Naive thymus-derived CD4-positive, alpha-beta T cell (primary cell): Measurements from ENCODE around the gene KIF26B. TPM values are rescaled to one million over a fixed set of nuclear protein-coding genes. Genes with fewer than 3 reads are reported as not detected.

ENCODE experiments used
- ATAC-seq: fragments of 150-1000 bp; cut with Tn5 transposase; 2 replicates; pipeline ENCODE4 v1.10.0; 2021; ENCODE audit warnings: mild to moderate bottlenecking, moderate library complexity
- CTCF ChIA-PET: fragments of 350-600 bp; sonication (Branson Sonifier 250); formaldehyde crosslinking; loops from one replicate; lab custom pipeline; 2021; ENCODE audit warnings: antibody characterized with exemption; lab: Charles Lee
- POLR2A ChIA-PET: fragments of 350-600 bp; sonication (Branson Sonifier 250); formaldehyde crosslinking; loops from one replicate; lab custom pipeline; 2021; ENCODE audit warnings: antibody characterized with exemption, inconsistent platforms; lab: Charles Lee
- DNase-seq, 9 donors: peaks; one replicate each; pipeline versions ENCODE4 v3.0.0 to v3.0.0-alpha.2; 2020 to 2022; ENCODE audit warnings: mixed read lengths in 1 of 9
- H3K27ac ChIP-seq: one replicate; pipeline ENCODE4 v1.7.0; 2013; ENCODE audit warnings: mild to moderate bottlenecking, low read depth, low read length, moderate library complexity
- H3K27me3 ChIP-seq, 2 donors: one replicate each; pipeline ENCODE4 v1.7.0; 2013; ENCODE audit warnings: low read length in 2 of 2, mild to moderate bottlenecking in 2 of 2, moderate library complexity in 2 of 2; ENCODE audit not compliant: control insufficient read depth in 2 of 2, insufficient read depth in 2 of 2
- H3K36me3 ChIP-seq, 3 experiments: 1 replicate in 2 of 3; 2 replicates in 1 of 3; pipeline ENCODE4 v1.7.0; 2013; ENCODE audit warnings: low read length in 3 of 3, mild to moderate bottlenecking in 3 of 3, moderate library complexity in 1 of 3; ENCODE audit not compliant: insufficient read depth in 3 of 3, control insufficient read depth in 2 of 3
- H3K4me1 ChIP-seq, 2 donors: one replicate each; pipeline ENCODE4 v1.7.0; 2013; ENCODE audit warnings: low read length in 2 of 2, mild to moderate bottlenecking in 2 of 2, moderate library complexity in 1 of 2; ENCODE audit not compliant: control insufficient read depth in 2 of 2, insufficient read depth in 2 of 2
- H3K4me3 ChIP-seq: 2 replicates; pipeline ENCODE4 v1.7.0; 2013; ENCODE audit warnings: mild to moderate bottlenecking, low read length
- H3K9me3 ChIP-seq, 3 experiments: 1 replicate in 2 of 3; 2 replicates in 1 of 3; pipeline ENCODE4 v1.7.0; 2013; ENCODE audit warnings: low read length in 3 of 3; ENCODE audit not compliant: control insufficient read depth in 2 of 3
- H3K27ac Mint-ChIP-seq, 9 donors: one replicate each; pipeline ENCODE4 v1.8.0; 2020 to 2022; ENCODE audit warnings: mixed read lengths in 9 of 9, mild to moderate bottlenecking in 8 of 9, moderate library complexity in 5 of 9, inconsistent platforms in 2 of 9
- H3K27me3 Mint-ChIP-seq, 5 donors: one replicate each; pipeline ENCODE4 v1.8.0; 2021 to 2022; ENCODE audit warnings: mixed read lengths in 5 of 5, mild to moderate bottlenecking in 1 of 5
- H3K36me3 Mint-ChIP-seq, 5 donors: one replicate each; pipeline ENCODE4 v1.8.0; 2020 to 2022; ENCODE audit warnings: mixed read lengths in 5 of 5, mild to moderate bottlenecking in 3 of 5, inconsistent platforms in 1 of 5
- H3K4me1 Mint-ChIP-seq, 7 donors: one replicate each; pipeline ENCODE4 v1.8.0; 2020 to 2022; ENCODE audit warnings: mixed read lengths in 7 of 7, mild to moderate bottlenecking in 3 of 7, inconsistent platforms in 1 of 7
- H3K4me3 Mint-ChIP-seq, 10 donors: one replicate each; pipeline ENCODE4 v1.8.0; 2020 to 2022; ENCODE audit warnings: mild to moderate bottlenecking in 10 of 10, mixed read lengths in 10 of 10, moderate library complexity in 6 of 10, inconsistent platforms in 2 of 10
- H3K9me3 Mint-ChIP-seq, 11 donors: one replicate each; pipeline ENCODE4 v1.8.0; 2020 to 2022; ENCODE audit warnings: mixed read lengths in 11 of 11, mild to moderate bottlenecking in 4 of 11, inconsistent platforms in 1 of 11, moderate library complexity in 1 of 11
- intact Hi-C, 2 donors: fragments of 100-400 bp; cut with micrococcal nuclease; formaldehyde crosslinking; loops; one replicate each; pipeline ENCODE4 v1.15.1; 2023
- polyA plus RNA-seq, 2 donors: library from polyadenylated mRNA; unstranded; fragments of 300-500 nt; fragmentation: Illumina TruSeq; gene quantifications; one replicate each; pipeline ENCODE4 v1.2.3, GENCODE V29; 2021
- total RNA-seq, 6 experiments: library from RNA in 5 of 6; stranded (reverse) in 5 of 6; gene quantifications; 1 replicate in 5 of 6; 2 replicates in 1 of 6; pipeline ENCODE4 v1.2.3 and lab custom pipeline; 2021 to 2026

The KIF26B gene
- total and polyA plus RNA-seq, 7 experiments from 2014 or later: 0.06 to 0.24 (median 0.21) TPM; not detected in 4

DNA sequence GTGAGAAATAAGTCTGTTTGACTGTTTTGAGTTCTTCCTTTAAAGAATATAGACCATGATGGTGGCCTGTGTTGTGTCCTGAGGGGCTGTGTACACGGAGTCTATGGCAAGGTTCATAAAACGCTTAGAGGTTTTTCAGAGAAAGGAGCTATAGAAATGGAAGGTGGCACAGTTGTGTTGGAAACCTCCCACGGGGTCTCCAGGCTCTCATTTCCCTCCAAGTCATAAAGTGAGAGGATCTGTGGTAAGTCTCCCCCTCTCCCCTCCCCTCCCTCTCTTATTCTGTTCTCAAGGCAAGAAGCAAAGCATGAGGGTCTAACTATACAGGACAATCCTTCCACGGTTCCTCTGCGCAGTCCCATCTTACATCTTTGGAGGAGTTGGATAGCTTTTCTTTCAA lies 139.2 kb downstream of the KIF26B start:
- no peak for ATAC-seq
- H3K4me1 ChIP-seq: no peaks in the 10 kb centered on the region
- H3K4me3 ChIP-seq: no peak overlapping the region
- H3K36me3 ChIP-seq: no peaks in the 10 kb centered on the region
- Mint-ChIP-seq H3K4me3 (no peak overlapping the region), H3K36me3 (no peaks in the 10 kb centered on the region), H3K4me1 (peaks cover 0 to 2% (median 0%) of the 10 kb centered on the region in 7 donors), H3K27me3 (peaks cover 0 to 32% (median 11%) of the 10 kb centered on the region in 5 donors), H3K27ac (no peak overlapping the region), H3K9me3 (peaks cover 0 to 2% (median 0%) of the 10 kb centered on the region in 11 donors)
- no peak overlapping the region for H3K27ac ChIP-seq
- H3K27me3 ChIP-seq: no peaks in the 10 kb centered on the region
- H3K9me3 ChIP-seq: no peaks in the 10 kb centered on the region
- POLR2A ChIA-PET: no interaction called here
- DNase-seq: no peak
- intact Hi-C loops: no loop called here
- CTCF ChIA-PET: no interaction called here

DNA sequence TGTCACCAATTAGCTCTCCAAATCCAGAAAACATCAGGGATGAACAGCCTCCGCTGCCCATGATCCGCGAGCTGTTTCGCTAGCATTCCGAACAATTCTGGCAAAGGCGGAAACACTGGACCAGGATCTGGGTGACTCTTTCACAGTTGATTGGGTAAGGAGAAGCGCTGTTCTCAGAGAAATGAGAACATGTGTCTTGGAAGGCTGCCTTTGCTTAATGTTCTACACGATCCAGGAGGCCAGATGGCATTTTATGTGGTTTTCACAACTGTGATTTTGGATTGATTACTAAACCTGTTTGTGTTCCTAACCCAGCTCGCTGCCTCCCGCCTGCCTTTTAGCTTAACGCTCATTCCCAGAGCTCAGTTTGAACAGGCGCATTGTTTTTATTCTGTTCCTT lies 144.0 kb downstream of the KIF26B start:
- ChIA-PET CTCF (no interaction called here), POLR2A (no interaction called here)
- H3K4me1 ChIP-seq: no peaks in the 10 kb centered on the region
- no peaks in the 10 kb centered on the region for H3K9me3 Mint-ChIP-seq
- H3K27ac ChIP-seq: no peak overlapping the region
- no peaks in the 10 kb centered on the region for H3K9me3 ChIP-seq
- intact Hi-C loops: no loop called here
- no peaks in the 10 kb centered on the region for H3K27me3 ChIP-seq
- H3K4me3 Mint-ChIP-seq: no peak overlapping the region
- H3K36me3 ChIP-seq: no peaks in the 10 kb centered on the region
- no peak for ATAC-seq
- no peak overlapping the region for H3K4me3 ChIP-seq
- H3K36me3 Mint-ChIP-seq: no peaks in the 10 kb centered on the region
- DNase-seq: no peak
- H3K27ac Mint-ChIP-seq: no peak overlapping the region
- no peaks in the 10 kb centered on the region for H3K4me1 Mint-ChIP-seq
- peaks cover 0 to 24% (median 10%) of the 10 kb centered on the region in 5 donors for H3K27me3 Mint-ChIP-seq

DNA sequence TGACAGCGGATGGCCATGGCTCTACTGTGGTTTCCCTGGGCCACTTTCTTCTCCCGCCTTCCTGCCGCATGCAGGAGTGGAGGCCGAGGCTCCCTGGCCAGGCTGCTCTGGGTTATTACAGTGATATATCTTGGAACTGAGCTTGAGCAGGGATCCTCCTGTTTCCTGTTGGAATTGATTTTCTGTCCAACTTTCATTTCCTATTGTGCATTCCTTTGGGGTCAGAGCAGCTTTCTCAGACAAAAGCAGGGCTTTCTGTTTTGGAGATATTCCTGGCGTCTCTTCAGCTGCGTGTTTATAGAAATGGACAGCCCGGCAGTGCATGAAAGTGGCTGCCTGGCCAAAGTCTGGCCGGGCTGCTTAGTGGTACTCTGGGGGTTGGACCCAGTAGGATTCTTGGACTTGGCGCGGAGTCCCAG lies 146.4 kb downstream of the KIF26B start:
- peaks cover 0 to 1% (median 0%) of the 10 kb centered on the region in 11 donors for H3K9me3 Mint-ChIP-seq
- POLR2A ChIA-PET: no interaction called here
- Histone ChIP-seq H3K27me3 (no peaks in the 10 kb centered on the region), H3K4me1 (no peaks in the 10 kb centered on the region), H3K27ac (no peak overlapping the region), H3K9me3 (no peaks in the 10 kb centered on the region), H3K36me3 (no peaks in the 10 kb centered on the region), H3K4me3 (no peak overlapping the region)
- H3K36me3 Mint-ChIP-seq: no peaks in the 10 kb centered on the region
- CTCF ChIA-PET: no interaction called here
- intact Hi-C loops: no loop called here
- no peaks in the 10 kb centered on the region for H3K4me1 Mint-ChIP-seq
- H3K4me3 Mint-ChIP-seq: no peak overlapping the region
- DNase-seq (no peak), ATAC-seq (no peak)
- peaks cover 0 to 26% (median 10%) of the 10 kb centered on the region in 5 donors for H3K27me3 Mint-ChIP-seq
- H3K27ac Mint-ChIP-seq: no peak overlapping the region

DNA sequence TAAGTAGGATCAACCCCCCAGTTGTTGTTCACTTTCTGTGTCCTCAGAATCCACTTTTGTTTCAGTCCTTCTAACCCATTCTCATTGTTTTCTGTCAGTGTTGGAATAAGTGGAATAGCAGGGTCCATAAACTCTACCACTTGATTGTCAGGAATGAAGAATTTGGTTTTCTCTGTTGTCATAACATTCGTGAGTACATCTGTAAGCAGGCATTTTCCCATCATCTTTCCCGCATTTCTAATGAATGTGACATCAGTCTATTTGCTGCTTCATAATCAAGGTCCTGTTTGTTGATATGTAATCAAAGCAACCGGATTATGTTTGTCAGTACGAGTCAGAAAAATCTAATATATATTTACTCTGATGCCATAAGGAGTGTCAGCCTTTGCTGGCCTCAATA lies 147.1 kb downstream of the KIF26B start:
- Mint-ChIP-seq H3K36me3 (no peaks in the 10 kb centered on the region), H3K4me3 (no peak overlapping the region), H3K27ac (no peak overlapping the region), H3K9me3 (peaks cover 0 to 1% (median 0%) of the 10 kb centered on the region in 11 donors), H3K27me3 (peaks cover 0 to 21% (median 6%) of the 10 kb centered on the region in 5 donors), H3K4me1 (no peaks in the 10 kb centered on the region)
- Histone ChIP-seq H3K27me3 (no peaks in the 10 kb centered on the region), H3K27ac (no peak overlapping the region), H3K9me3 (no peaks in the 10 kb centered on the region), H3K36me3 (no peaks in the 10 kb centered on the region), H3K4me3 (no peak overlapping the region), H3K4me1 (no peaks in the 10 kb centered on the region)
- CTCF ChIA-PET: no interaction called here
- intact Hi-C loops: no loop called here
- ATAC-seq (no peak), DNase-seq (no peak)
- POLR2A ChIA-PET: no interaction called here

DNA sequence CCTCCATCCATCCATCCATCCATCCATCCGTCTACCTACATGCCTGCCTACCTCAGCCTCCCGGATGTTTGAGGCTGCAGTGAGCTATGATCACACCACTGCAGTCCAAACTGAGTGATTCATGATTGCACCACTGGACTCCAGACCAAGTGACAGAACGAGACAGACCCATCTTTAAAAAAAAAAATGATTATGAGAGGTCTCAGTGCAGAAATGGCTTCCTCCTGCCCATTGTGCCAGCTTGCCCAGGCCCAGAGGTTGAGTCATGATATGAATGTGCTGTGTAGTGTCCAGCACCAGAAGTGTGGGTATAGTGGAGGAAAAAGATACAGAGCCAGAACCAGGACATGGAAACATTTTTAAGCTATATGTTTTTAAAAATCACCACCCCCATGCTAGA lies 149.9 kb downstream of the KIF26B start:
- Mint-ChIP-seq H3K27me3 (peaks cover 0 to 19% (median 3%) of the 10 kb centered on the region in 5 donors), H3K4me1 (no peaks in the 10 kb centered on the region), H3K36me3 (no peaks in the 10 kb centered on the region), H3K4me3 (no peak overlapping the region), H3K9me3 (peaks cover 0 to 1% (median 0%) of the 10 kb centered on the region in 11 donors), H3K27ac (no peak overlapping the region)
- H3K27me3 ChIP-seq: no peaks in the 10 kb centered on the region
- no peaks in the 10 kb centered on the region for H3K9me3 ChIP-seq
- H3K27ac ChIP-seq: no peak overlapping the region
- CTCF ChIA-PET: no interaction called here
- intact Hi-C loops: no loop called here
- no peak for ATAC-seq
- POLR2A ChIA-PET: no interaction called here
- no peak overlapping the region for H3K4me3 ChIP-seq
- H3K36me3 ChIP-seq: no peaks in the 10 kb centered on the region
- DNase-seq: no peak
- H3K4me1 ChIP-seq: no peaks in the 10 kb centered on the region

DNA sequence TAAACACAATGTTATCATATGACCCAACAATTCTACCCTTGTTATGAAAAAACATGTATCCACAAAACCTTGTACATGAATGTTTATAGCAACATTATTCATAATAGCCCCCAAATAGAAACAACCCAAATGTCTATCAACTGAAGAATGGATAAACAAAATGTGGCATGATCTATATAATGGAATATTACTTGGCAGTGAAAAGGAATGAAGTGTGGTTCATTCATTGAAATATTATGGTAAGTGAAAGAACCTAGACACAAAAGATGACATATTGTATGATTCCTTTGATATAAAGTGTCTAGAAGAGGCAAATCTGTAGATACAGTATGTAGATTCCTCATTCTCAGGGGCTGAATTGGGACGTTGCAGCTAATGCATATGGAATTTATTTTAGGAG lies 151.2 kb downstream of the KIF26B start:
- H3K36me3 ChIP-seq: no peaks in the 10 kb centered on the region
- H3K9me3 ChIP-seq: no peaks in the 10 kb centered on the region
- no peak overlapping the region for H3K27ac ChIP-seq
- CTCF ChIA-PET: no interaction called here
- no peaks in the 10 kb centered on the region for H3K36me3 Mint-ChIP-seq
- H3K4me3 Mint-ChIP-seq: no peak overlapping the region
- no peak for DNase-seq
- H3K4me1 Mint-ChIP-seq: peaks cover 5 to 8% (median 7%) of the 10 kb centered on the region in 7 donors
- H3K9me3 Mint-ChIP-seq: peaks cover 0 to 1% (median 0%) of the 10 kb centered on the region in 11 donors
- no peak overlapping the region for H3K27ac Mint-ChIP-seq
- H3K27me3 Mint-ChIP-seq: peaks cover 0 to 14% (median 3%) of the 10 kb centered on the region in 5 donors
- H3K4me3 ChIP-seq: no peak overlapping the region
- intact Hi-C loops: no loop called here
- ATAC-seq: no peak
- POLR2A ChIA-PET: no interaction called here
- no peaks in the 10 kb centered on the region for H3K27me3 ChIP-seq
- no peaks in the 10 kb centered on the region for H3K4me1 ChIP-seq

DNA sequence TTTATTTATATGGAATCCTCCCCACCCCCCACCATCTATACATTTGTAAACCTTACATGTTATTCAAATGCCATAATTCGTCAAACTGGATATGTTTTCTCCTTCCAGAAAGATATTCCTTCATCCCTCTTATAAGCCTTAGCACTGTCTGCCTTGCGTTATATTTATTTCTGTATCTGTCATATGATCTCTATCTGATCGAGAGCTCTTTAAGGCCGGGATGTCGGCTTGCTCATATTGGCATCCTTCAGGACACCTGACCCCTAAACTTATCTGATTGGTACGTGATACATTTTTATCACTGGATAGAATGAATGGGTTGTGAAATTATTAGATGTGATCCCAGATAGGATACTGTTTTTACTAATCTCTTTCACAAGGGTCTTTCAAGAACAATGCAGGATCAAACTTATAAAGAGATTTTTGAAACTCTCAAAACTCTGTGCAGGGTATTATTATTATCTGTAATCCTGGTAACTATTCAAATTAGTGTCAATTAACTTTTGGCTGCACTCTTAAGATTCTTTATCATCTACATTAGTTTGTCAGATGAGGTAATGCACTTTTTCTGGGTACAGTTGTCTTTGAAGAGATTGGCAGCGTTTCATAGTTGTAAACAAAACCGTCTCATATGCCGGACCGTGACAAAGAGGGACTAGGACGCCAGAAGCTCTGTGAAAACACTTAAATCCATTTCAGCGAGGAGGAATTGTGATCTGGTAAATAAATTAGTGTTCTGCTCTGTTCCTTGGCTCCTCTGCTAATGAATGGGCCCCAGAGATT lies 152.0 kb downstream of the KIF26B start:
- no peak overlapping the region for H3K4me3 ChIP-seq
- CTCF ChIA-PET: no interaction called here

More for the DNA sequence above, 152.0 kb downstream of the KIF26B start:
- H3K36me3 ChIP-seq: no peaks in the 10 kb centered on the region
- Mint-ChIP-seq H3K27me3 (peaks cover 0 to 6% (median 3%) of the 10 kb centered on the region in 5 donors), H3K27ac (no peak overlapping the region), H3K36me3 (no peaks in the 10 kb centered on the region), H3K9me3 (peaks cover 0 to 1% (median 0%) of the 10 kb centered on the region in 11 donors), H3K4me1 (peaks cover 7 to 12% (median 10%) of the 10 kb centered on the region in 7 donors), H3K4me3 (no peak overlapping the region)
- H3K27me3 ChIP-seq: no peaks in the 10 kb centered on the region
- DNase-seq: no peak
- intact Hi-C loops: no loop called here
- POLR2A ChIA-PET: no interaction called here
- ATAC-seq: no peak
- H3K9me3 ChIP-seq: no peaks in the 10 kb centered on the region
- no peak overlapping the region for H3K27ac ChIP-seq
- H3K4me1 ChIP-seq: no peaks in the 10 kb centered on the region
